ENCODE measurements around the gene SFSWAP. TPM values are rescaled to one million over a fixed set of nuclear protein-coding genes. Genes with fewer than 3 reads are reported as not detected.
"Not testable (repeated sequence)": the region's sequence is repeated elsewhere in the genome, so short reads cannot be mapped to it uniquely, and the experiment has no call there.

SFSWAP gene
- total RNA-seq, 1 donor from 2014 or later: 46.9 TPM

- intact Hi-C loops (cut with DNase I): no loop called here
- no peaks in the 10 kb centered on the region for H3K27me3 ChIP-seq (ENCODE audit: low read depth)
- TF ChIP-seq CTCF (IDR thresholded peaks at IDR 0.05): no peak
- no peak overlapping the region for H3K27ac ChIP-seq
- peaks cover 9% of the 10 kb centered on the region for H3K4me1 ChIP-seq
- no peaks in the 10 kb centered on the region for H3K9me3 ChIP-seq
- no peak for ATAC-seq
- H3K4me3 ChIP-seq: no peak overlapping the region
- H3K36me3 ChIP-seq: peaks cover 13% of the 10 kb centered on the region
- peak; percentile 4 for DNase-seq
These were observed 95.8 kb downstream of the SFSWAP start for GRCh38 chr12:131806674-131807073.

- ATAC-seq (peak; percentile 59 to 79), DNase-seq (no peak)
- peaks cover 7% of the 10 kb centered on the region for H3K4me1 ChIP-seq
- peak overlapping the region; percentile 48 for H3K4me3 ChIP-seq
- no peak for TF ChIP-seq CTCF (IDR thresholded peaks at IDR 0.05)
- no peaks in the 10 kb centered on the region for H3K36me3 ChIP-seq
- H3K27me3 ChIP-seq (ENCODE audit: low read depth): no peaks in the 10 kb centered on the region
- intact Hi-C loops (cut with DNase I): no loop called here
- H3K27ac ChIP-seq: peak overlapping the region; percentile 64
- no peaks in the 10 kb centered on the region for H3K9me3 ChIP-seq
These were observed 98.0 kb downstream of the SFSWAP start for GRCh38 chr12:131808744-131809371.

DNA sequence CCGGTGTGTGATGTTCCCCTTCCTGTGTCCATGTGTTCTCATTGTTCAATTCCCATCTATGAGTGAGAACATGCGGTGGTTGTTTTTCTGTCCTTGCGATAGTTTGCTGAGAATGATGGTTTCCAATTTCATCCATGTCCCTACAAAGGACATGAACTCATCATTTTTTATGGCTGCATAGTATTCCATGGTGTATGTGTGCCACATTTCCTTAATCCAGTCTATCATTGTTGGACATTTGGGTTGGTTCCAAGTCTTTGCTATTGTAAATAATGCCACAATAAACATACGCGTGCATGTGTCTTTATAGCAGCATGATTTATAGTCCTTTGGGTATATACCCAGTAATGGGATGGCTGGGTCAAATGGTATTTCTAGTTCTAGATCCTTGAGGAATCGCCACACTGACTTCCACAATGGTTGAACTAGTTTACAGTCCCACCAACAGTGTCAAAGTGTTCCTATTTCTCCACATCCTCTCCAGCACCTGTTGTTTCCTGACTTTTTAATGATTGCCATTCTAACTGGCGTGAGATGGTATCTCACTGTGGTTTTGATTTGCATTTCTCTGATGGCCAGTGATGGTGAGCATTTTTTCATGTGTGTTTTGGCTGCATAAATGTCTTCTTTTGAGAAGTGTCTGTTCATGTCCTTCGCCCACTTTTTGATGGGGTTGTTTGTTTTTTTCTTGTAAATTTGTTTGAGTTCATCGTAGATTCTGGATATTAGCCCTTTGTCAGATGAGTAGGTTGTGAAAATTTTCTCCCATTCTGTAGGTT is 98.8 kb downstream of the SFSWAP start:
- H3K27ac ChIP-seq; ATAC-seq; H3K27me3 ChIP-seq (ENCODE audit: low read depth); H3K4me3 ChIP-seq; H3K9me3 ChIP-seq; H3K36me3 ChIP-seq; intact Hi-C loops (cut with DNase I); DNase-seq; H3K4me1 ChIP-seq: not testable (repeated sequence)

DNA sequence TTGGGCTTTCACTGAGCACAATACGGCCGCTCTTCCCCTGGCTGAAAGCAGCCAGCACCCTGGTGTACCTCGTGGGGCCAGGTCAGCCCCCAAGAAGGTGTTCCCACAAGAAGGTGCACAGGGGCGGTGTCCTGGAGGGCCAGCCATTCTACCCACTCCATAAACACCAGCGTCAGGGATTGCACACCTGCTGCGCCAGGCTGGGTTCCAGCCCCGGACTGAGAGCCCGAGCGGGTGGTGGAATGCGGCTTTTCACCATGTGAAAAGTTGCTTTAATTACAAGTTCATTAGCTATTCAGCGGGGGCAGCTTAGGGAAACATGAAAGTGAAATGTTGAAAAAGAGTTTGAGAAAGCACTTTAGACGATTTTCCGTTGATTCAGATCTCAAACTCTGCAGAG is 99.8 kb downstream of the SFSWAP start:
- DNase-seq (no peak), ATAC-seq (no peak)
- intact Hi-C loops (cut with DNase I): no loop called here
- no peak overlapping the region for H3K27ac ChIP-seq
- no peaks in the 10 kb centered on the region for H3K27me3 ChIP-seq (ENCODE audit: low read depth)
- H3K9me3 ChIP-seq: no peaks in the 10 kb centered on the region
- no peaks in the 10 kb centered on the region for H3K36me3 ChIP-seq
- TF ChIP-seq CTCF (IDR thresholded peaks at IDR 0.05): no peak
- H3K4me1 ChIP-seq: no peaks in the 10 kb centered on the region
- no peak overlapping the region for H3K4me3 ChIP-seq

GRCh38 chr12:131815131-131815530 is 104.2 kb downstream of the SFSWAP start:
- no peak for ATAC-seq

More at GRCh38 chr12:131815131-131815530, 104.2 kb downstream of the SFSWAP start:
- Histone ChIP-seq H3K4me3 (no peak overlapping the region), H3K27ac (no peak overlapping the region), H3K4me1 (no peaks in the 10 kb centered on the region), H3K36me3 (no peaks in the 10 kb centered on the region), H3K27me3 (ENCODE audit: low read depth) (no peaks in the 10 kb centered on the region), H3K9me3 (no peaks in the 10 kb centered on the region)
- intact Hi-C loops (cut with DNase I): no loop called here
- no peak for DNase-seq
- TF ChIP-seq CTCF (IDR thresholded peaks at IDR 0.05): no peak
